Right forelimb (tissue), 1 donor: ENCODE data around the gene GRIA4.
"Not testable (repeated sequence)": the region's sequence is repeated elsewhere in the genome, so short reads cannot be mapped to it uniquely, and the experiment has no call there.

Source experiments
- DNase-seq: peaks from one replicate; pipeline ENCODE4 v3.0.0-alpha.2; 2018

The GRIA4 gene

GRCh38 chr11:105863523-105863922 lies 253.7 kb downstream of the GRIA4 start:
- DNase-seq: no peak

- no peak for DNase-seq
These were observed 257.9 kb downstream of the GRIA4 start for GRCh38 chr11:105867742-105868141.

GRCh38 chr11:105868762-105869285 lies 259.0 kb downstream of the GRIA4 start:
- DNase-seq: no peak

GRCh38 chr11:105870516-105871113 lies 260.7 kb downstream of the GRIA4 start:
- DNase-seq: no peak

GRCh38 chr11:105878510-105878909 lies 268.6 kb downstream of the GRIA4 start:
- no peak for DNase-seq

GRCh38 chr11:105878927-105879326 lies 269.1 kb downstream of the GRIA4 start:
- not testable (repeated sequence) for DNase-seq

GRCh38 chr11:105881027-105881426 lies 271.2 kb downstream of the GRIA4 start:
- no peak for DNase-seq

GRCh38 chr11:105884436-105884835 lies 274.6 kb downstream of the GRIA4 start:
- DNase-seq: no peak

GRCh38 chr11:105891685-105892084 lies 281.8 kb downstream of the GRIA4 start:
- no peak for DNase-seq

- no peak for DNase-seq
These were observed 287.3 kb downstream of the GRIA4 start for GRCh38 chr11:105897161-105897560.

- no peak for DNase-seq
These were observed 289.9 kb downstream of the GRIA4 start for GRCh38 chr11:105899772-105900171.

GRCh38 chr11:105900515-105901035 lies 290.7 kb downstream of the GRIA4 start:
- no peak for DNase-seq

- no peak for DNase-seq
These were observed 293.2 kb downstream of the GRIA4 start for GRCh38 chr11:105903113-105903512.

GRCh38 chr11:105906517-105906916 lies 296.6 kb downstream of the GRIA4 start:
- no peak for DNase-seq

GRCh38 chr11:105907319-105907718 lies 297.4 kb downstream of the GRIA4 start:
- no peak for DNase-seq

- no peak for DNase-seq
These were observed 300.3 kb downstream of the GRIA4 start for GRCh38 chr11:105910095-105910715.

- DNase-seq: no peak
These were observed 301.6 kb downstream of the GRIA4 start for GRCh38 chr11:105911454-105911853.

GRCh38 chr11:105912666-105913065 lies 302.8 kb downstream of the GRIA4 start:
- DNase-seq: no peak

- DNase-seq: no peak
These were observed 305.1 kb downstream of the GRIA4 start for GRCh38 chr11:105915021-105915420.

- DNase-seq: no peak
These were observed 308.2 kb downstream of the GRIA4 start for GRCh38 chr11:105918039-105918438.

- DNase-seq: no peak
These were observed 308.7 kb downstream of the GRIA4 start for GRCh38 chr11:105918600-105918999.

GRCh38 chr11:105923252-105923651 lies 313.4 kb downstream of the GRIA4 start:
- DNase-seq: no peak

- DNase-seq: no peak
These were observed 313.9 kb downstream of the GRIA4 start for GRCh38 chr11:105923807-105924206.
